Inferior parietal cortex (tissue), 1 donor: ENCODE measurements around the gene PIK3CB.
"Not testable (repeated sequence)": the region's sequence is repeated elsewhere in the genome, so short reads cannot be mapped to it uniquely, and the experiment has no call there.

Experiments
- DNase-seq: peaks from one replicate; pipeline ENCODE4 v3.0.0-alpha.2; 2016; ENCODE audit errors: extremely low spot score

PIK3CB gene

DNA sequence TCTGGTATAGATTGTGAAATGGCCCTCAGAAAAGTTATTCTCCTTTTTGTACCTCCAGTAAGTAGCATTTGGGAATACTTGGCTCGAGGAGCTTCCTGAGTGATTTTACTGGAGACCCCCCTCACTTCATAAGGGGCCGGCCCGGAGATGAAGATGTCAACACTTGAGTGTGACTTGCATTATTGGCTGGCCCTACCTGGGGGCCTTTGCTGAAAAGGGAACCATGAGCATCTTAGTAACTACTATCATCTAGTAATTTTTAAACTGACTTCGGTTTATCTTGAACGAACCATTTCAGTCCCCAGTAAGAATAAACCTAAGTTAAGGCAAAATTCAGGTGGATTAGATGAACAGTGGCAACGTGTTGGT is 224.8 kb downstream of the PIK3CB start:
- no peak for DNase-seq

DNA sequence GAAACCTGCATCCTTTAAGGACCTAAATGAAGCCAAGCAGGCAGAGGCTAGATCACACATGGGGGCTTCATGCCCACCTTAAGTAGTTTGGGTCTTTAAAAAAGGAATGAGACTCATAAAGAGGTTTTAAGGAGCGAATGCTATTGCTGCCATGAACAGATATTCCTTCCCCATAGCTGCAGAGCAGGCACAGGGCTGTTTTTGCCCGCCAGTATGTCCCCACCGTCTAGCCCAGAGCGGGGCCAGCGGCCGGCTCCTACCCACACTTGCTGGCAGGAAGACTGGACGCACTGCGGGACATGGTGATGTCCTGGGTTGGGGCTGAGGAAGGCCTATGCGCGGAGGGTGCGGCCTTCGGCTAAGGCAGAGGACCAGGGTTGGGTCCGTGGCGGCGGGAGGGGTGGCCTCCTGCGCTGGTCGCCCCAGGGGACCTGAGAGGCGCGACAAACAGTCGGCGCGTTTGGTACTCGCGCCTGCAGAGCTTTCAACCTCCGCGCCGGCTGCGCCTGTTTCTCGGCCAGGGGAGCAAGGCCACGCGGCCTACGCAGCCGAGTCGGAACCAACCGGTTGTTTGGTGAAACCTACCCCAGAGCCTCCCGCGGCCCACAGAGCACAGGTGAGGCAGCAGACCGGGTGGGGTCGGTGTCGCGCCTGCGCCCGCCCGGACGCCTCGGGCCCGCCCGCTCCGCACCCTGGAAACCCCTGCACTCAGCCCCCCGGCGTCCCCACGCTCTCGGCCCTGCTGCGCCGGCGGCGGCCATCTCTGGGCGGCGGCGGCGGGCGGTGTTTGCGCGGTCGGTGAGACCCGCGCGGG is 226.2 kb downstream of the PIK3CB start, which contains the start of gene FAIM:
Gene FAIM, plus strand, starts transcription at position 450 of the 814 bp plus-strand sequence. CDS start 10,956 bp downstream, outside the sequence.
- DNase-seq = peak; percentile 62

DNA sequence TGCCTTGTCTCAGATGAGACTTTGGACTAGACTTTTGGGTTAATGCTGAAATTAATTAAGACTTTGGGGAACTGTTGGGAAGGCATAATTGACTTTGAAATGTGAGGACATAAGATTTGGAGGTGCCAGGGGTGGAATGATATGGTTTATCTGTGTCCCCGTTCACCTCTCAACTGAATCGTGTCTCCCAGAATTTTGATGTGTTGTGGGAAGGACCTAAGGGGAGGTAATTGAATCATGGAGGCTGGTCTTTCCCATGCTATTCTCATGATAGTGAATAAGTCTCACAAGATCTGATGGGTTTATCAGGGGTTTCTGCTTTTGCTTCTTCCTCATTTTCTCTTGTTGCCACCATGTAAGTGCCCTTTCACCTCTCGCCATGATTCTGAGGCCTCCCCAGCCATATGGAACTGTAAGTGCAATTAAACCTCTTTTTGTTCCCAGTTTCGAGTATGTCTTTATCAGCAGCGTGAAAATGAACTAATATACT is 230.6 kb downstream of the PIK3CB start:
- not testable (repeated sequence) for DNase-seq
